ENCODE measurements around the gene MLX.

- TF ChIP-seq CTCF (IDR thresholded peaks at IDR 0.05) (no peak), EP300 (IDR thresholded peaks at IDR 0.05; ENCODE audit: low read depth) (no peak), POLR2A (IDR thresholded peaks at IDR 0.05) (no peak), POLR2AphosphoS5 (IDR thresholded peaks at IDR 0.05) (no peak)
Observed at GRCh38 chr17:42579794-42580551, 13.1 kb downstream of the MLX start.

Measured in transverse colon (tissue), 4 donors.